Lower leg skin (tissue), 3 donors: ENCODE data around the gene YWHAH.

Experiments used
- POLR2A ChIP-seq, 2 donors: fragments of 450-650 bp; IDR thresholded peaks; one replicate each; pipeline ENCODE4 v1.6.1; 2016 to 2017; ENCODE audit warnings: antibody characterized with exemption in 2 of 2, mild to moderate bottlenecking in 1 of 2, moderate library complexity in 1 of 2
- TF ChIP-seq, protein P1 (sequence below), 3 donors: fragments of 450-650 bp; IDR thresholded peaks; one replicate each; pipeline ENCODE4 v1.5.1; 2016; ENCODE audit warnings: antibody characterized with exemption in 3 of 3, mild to moderate bottlenecking in 3 of 3, moderate library complexity in 2 of 3

DNA sequence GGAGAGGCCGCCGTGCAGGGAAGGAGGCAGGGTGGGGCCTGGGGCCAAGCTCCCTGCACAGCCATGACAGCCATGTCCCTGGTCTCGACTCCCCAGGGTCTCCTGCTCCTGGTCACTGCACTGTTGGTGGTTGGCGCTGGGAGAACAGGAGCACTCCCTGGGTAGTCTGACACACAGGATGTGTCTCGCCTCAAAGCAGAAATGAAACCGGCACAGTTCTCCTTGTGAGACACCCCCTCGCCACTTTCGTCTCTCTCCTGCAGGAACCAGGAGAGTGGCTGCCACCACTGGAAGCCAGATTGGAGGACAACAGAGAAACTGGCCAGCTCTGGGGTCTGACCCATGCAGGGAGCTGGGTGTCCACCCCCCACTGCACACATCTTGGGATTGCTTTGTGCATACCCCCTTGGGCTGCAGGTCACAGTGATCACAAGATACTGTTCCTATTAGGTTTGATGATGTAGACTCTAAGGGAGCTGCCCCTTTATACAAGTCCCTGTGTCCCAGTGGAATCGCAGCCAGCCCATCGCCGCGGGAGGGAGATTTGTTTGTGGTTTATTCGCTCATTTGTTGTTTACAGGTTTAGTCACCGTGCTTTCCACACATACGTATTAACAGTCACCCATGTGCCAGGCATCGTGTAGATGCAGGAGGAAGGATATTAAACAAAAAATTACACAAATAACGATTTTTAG is 27.0 kb upstream of the YWHAH start:
- TF ChIP-seq, protein P1, sequence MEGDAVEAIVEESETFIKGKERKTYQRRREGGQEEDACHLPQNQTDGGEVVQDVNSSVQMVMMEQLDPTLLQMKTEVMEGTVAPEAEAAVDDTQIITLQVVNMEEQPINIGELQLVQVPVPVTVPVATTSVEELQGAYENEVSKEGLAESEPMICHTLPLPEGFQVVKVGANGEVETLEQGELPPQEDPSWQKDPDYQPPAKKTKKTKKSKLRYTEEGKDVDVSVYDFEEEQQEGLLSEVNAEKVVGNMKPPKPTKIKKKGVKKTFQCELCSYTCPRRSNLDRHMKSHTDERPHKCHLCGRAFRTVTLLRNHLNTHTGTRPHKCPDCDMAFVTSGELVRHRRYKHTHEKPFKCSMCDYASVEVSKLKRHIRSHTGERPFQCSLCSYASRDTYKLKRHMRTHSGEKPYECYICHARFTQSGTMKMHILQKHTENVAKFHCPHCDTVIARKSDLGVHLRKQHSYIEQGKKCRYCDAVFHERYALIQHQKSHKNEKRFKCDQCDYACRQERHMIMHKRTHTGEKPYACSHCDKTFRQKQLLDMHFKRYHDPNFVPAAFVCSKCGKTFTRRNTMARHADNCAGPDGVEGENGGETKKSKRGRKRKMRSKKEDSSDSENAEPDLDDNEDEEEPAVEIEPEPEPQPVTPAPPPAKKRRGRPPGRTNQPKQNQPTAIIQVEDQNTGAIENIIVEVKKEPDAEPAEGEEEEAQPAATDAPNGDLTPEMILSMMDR (IDR thresholded peaks at IDR 0.05), result no peak
- no peak for TF ChIP-seq POLR2A (IDR thresholded peaks at IDR 0.05)
